A549 treated with Hydrocortisone at 1 μM for 4 hours (cell line): Measurements from ENCODE around the gene PLXND1. TPM values are rescaled to one million over a fixed set of nuclear protein-coding genes. Genes with fewer than 3 reads are reported as not detected.

Experiments used
- total RNA-seq: library from RNA; stranded (reverse); fragments of 200-300 nt; extraction: Qiagen RNA extraction; gene quantifications from 5 replicates; pipeline ENCODE4 v1.2.3, GENCODE V29; 2022

Gene PLXND1
- 77.2 to 106 TPM (median 101 TPM) in 5 replicates for total RNA-seq

DNA sequence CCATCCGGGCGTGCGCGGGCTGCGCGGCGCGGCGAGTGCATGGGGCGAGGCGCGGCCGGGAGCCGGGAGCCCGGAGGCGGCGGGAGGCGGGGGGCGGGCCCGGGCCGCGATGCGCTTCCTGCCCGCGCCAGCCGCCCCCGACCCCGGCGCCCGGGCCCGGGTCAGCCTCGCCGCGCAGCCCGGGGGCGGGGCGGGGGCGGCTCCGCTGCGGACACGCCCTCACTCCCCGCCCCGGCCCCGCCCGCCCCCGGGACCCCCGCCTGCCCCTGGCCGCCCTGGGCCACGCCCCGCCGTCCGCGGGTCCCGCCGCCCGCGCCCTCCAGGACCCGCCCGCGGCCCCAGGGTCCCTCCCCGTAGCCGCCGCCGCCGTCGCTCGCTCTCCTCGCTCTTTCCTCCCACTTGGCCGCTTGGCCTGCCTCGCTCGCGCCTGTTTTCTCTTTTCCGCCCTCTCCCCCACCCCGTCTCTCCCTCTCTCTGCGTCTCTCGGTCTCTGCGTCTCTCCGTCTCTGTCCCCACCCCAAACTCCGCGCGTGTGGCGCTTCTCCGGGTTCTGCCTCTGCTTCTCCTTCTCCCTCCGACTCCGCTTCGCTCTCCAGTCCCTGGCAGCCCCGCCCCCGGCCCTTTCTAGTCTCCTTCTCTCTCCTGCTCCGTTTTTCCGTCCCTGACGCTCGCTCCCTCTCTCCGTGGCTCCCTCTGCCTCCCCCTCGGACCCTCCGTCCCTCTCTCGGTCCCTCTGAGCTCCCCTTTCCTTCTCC is at the start of gene PLXND1:
TSS of gene PLXND1 (minus strand) at position 41 of the 755 bp plus-strand sequence. CDS start at position 4, 37 bp downstream.

DNA sequence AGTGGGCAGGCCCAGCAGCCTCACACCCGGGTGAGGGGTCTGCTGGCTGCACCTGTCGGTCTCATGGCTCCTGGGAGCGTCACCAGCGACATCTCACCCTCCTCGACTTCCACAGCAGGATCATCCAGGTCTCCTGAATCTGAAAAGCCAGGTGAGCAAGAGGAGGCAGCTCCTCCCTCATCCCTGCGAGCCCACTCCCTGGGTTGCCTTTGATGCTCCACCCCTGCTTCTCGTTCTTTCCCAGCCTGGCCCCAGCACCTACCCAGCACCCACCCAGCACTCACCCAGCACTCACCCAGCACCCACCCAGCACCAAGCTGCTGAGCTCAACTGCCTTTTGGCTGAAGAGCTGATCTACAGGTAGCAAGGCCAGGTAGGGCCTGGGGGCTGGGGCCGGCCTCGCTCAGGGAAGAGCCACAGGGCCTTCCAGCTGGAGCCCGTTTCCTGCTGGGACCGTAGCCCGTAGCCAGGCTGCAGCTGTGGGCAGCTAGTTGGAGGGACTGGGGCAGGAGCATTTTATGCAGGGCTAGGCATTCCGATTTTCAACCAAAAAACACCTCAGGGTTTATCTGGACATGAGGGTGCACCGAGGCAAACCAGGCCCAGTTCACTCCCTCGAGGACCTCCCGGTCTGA is 63.2 kb downstream of the PLXND1 start, which contains the start of gene H1-8:
TSS of gene H1-8 (plus strand) at position 20 of the 635 bp plus-strand sequence. CDS start at position 64, 44 bp downstream.

DNA sequence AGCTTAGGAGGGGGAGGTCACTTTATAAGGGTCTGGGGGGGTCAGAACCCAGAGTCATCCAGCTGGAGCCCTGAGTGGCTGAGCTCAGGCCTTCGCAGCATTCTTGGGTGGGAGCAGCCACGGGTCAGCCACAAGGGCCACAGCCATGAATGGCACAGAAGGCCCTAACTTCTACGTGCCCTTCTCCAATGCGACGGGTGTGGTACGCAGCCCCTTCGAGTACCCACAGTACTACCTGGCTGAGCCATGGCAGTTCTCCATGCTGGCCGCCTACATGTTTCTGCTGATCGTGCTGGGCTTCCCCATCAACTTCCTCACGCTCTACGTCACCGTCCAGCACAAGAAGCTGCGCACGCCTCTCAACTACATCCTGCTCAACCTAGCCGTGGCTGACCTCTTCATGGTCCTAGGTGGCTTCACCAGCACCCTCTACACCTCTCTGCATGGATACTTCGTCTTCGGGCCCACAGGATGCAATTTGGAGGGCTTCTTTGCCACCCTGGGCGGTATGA is 77.8 kb downstream of the PLXND1 start, which contains the start of gene RHO:
TSS of gene RHO (plus strand) at position 51 of the 512 bp plus-strand sequence. CDS start at position 146, 95 bp downstream.

Other genes with a start within 250 kb of the PLXND1 start
- gene EFCAB12, start 178.0 kb downstream of the PLXND1 start, total RNA-seq = 0.68 to 1.2 TPM (median 1.0 TPM) in 5 replicates
- 16.1 to 23.2 TPM (median 18.5 TPM) in 5 replicates for gene MBD4, start 166.7 kb downstream of the PLXND1 start, total RNA-seq
- 11.4 to 13.1 TPM (median 12.3 TPM) in 5 replicates for gene IFT122, start 166.5 kb downstream of the PLXND1 start, total RNA-seq
- gene RHO, start 78.0 kb downstream of the PLXND1 start, total RNA-seq = not detected in 5 replicates
- gene H1-8, start 63.5 kb downstream of the PLXND1 start, total RNA-seq = not detected in 5 replicates